Activated B cell treated with CpG ODN at 0.5 μM for 24 hours (primary cell): ENCODE results near the gene USB1. TPM values are rescaled to one million over a fixed set of nuclear protein-coding genes. Genes with fewer than 3 reads are reported as not detected.

Experiments
- ATAC-seq: fragments of 200-7000 bp; cut with Tn5 transposase; one replicate; pipeline ENCODE4 v1.10.0; 2021; ENCODE audit warnings: low read depth, mild to moderate bottlenecking, moderate library complexity
- CTCF ChIA-PET: fragments of 350-600 bp; sonication (Branson Sonifier 250); formaldehyde crosslinking; loops from one replicate; lab custom pipeline; 2021; ENCODE audit warnings: antibody characterized with exemption; lab: Charles Lee
- POLR2A ChIA-PET: fragments of 350-600 bp; sonication (Branson Sonifier 250); formaldehyde crosslinking; loops from one replicate; lab custom pipeline; 2021; ENCODE audit warnings: antibody characterized with exemption; lab: Charles Lee
- DNase-seq: peaks from one replicate; pipeline ENCODE4 v3.0.0; 2022
- H3K27ac Mint-ChIP-seq: one replicate; pipeline ENCODE4 v1.8.0; 2020; ENCODE audit warnings: mixed read lengths
- H3K27me3 Mint-ChIP-seq: one replicate; pipeline ENCODE4 v1.8.0; 2021; ENCODE audit warnings: mixed read lengths
- H3K36me3 Mint-ChIP-seq: one replicate; pipeline ENCODE4 v1.8.0; 2021; ENCODE audit warnings: low read depth, mixed read lengths
- H3K4me1 Mint-ChIP-seq: one replicate; pipeline ENCODE4 v1.8.0; 2021; ENCODE audit warnings: mixed read lengths
- H3K4me3 Mint-ChIP-seq: one replicate; pipeline ENCODE4 v1.8.0; 2020; ENCODE audit warnings: mild to moderate bottlenecking, mixed read lengths
- H3K9me3 Mint-ChIP-seq: one replicate; pipeline ENCODE4 v1.8.0; 2020; ENCODE audit warnings: mixed read lengths
- intact Hi-C: fragments of 100-400 bp; cut with micrococcal nuclease; formaldehyde crosslinking; loops from one replicate; pipeline ENCODE4 v1.15.1; 2024
- total RNA-seq: library from RNA; stranded (reverse); gene quantifications from 2 replicates; pipeline ENCODE4 v1.2.3, GENCODE V29; 2022
- TF ChIP-seq, protein P1 (sequence below): fragments of 200-600 bp; IDR thresholded peaks from one replicate; pipeline ENCODE4 v1.8.0; 2022; ENCODE audit warnings: antibody characterized with exemption, mild to moderate bottlenecking

The USB1 gene
- total RNA-seq, 1 donor from 2014 or later: 40.7 TPM

DNA sequence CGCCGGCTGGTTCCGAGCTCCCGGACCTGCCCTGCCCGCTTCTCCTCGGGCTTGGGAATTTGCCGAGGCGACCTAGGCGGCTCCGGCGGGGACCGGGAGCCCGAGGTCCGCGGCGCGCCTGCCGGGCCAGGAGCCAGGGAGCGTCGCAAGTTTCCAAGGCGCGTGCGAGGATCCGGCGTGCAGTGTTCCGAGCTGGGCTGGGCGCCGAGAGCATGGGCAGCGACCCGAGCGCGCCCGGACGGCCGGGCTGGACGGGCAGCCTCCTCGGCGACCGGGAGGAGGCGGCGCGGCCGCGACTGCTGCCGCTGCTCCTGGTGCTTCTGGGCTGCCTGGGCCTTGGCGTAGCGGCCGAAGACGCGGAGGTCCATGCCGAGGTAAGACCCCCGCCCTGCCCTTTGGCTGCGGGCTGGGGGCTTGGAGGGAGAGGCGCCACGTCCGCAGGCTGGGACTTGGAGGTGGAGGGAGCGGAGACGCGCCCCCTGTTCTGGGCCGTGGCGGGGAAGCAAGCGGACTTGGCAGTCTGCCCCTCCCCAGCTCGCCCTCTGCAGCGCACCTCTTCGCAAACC, 25.0 kb downstream of the USB1 start:
- ATAC-seq: peak; percentile 6
- Mint-ChIP-seq H3K4me1 (peaks cover 7% of the 10 kb centered on the region), H3K4me3 (peak overlapping the region; percentile 57), H3K9me3 (no peaks in the 10 kb centered on the region), H3K27ac (no peak overlapping the region), H3K27me3 (peaks cover 26% of the 10 kb centered on the region), H3K36me3 (no peaks in the 10 kb centered on the region)
- DNase-seq: peak; percentile 24
- intact Hi-C loops: loop anchor here (5.0 to 10.0 kb wide), 2 partner anchors 169 to 366 kb away; partner anchors contain the start of genes CSNK2A2 and GINS3
- ChIA-PET POLR2A (no interaction called here), CTCF (no interaction called here)
- TF ChIP-seq, protein P1, sequence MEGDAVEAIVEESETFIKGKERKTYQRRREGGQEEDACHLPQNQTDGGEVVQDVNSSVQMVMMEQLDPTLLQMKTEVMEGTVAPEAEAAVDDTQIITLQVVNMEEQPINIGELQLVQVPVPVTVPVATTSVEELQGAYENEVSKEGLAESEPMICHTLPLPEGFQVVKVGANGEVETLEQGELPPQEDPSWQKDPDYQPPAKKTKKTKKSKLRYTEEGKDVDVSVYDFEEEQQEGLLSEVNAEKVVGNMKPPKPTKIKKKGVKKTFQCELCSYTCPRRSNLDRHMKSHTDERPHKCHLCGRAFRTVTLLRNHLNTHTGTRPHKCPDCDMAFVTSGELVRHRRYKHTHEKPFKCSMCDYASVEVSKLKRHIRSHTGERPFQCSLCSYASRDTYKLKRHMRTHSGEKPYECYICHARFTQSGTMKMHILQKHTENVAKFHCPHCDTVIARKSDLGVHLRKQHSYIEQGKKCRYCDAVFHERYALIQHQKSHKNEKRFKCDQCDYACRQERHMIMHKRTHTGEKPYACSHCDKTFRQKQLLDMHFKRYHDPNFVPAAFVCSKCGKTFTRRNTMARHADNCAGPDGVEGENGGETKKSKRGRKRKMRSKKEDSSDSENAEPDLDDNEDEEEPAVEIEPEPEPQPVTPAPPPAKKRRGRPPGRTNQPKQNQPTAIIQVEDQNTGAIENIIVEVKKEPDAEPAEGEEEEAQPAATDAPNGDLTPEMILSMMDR: no peak

DNA sequence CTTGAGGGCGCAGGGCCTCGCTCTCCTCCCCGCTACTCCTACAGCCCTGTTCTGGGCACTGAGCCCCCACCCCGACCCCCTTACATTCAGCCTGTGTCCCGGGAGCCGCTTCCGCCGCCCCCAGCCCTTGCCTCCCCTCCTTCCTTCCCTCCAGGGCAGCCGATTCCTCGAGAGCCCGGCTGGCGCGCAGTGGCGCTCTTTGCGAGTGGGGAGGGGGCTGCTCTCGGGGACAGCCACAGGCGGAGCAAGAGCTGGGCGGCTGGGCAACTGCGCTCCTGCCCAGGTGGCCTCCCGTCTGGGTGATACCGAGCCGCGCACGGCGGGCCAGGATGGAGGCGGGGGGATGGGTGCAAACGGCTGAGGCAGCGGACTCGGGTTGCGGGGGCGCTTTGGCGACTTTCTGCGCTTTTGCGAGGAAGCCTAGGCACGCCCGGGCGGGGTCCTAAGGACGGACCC, 25.5 kb downstream of the USB1 start:
- H3K4me3 Mint-ChIP-seq: peak overlapping the region; percentile 57
- no peaks in the 10 kb centered on the region for H3K9me3 Mint-ChIP-seq
- no peak overlapping the region for H3K27ac Mint-ChIP-seq
- ChIA-PET POLR2A (no interaction called here), CTCF (no interaction called here)
- peaks cover 7% of the 10 kb centered on the region for H3K4me1 Mint-ChIP-seq
- no peaks in the 10 kb centered on the region for H3K36me3 Mint-ChIP-seq
- TF ChIP-seq, protein P1: no peak
- H3K27me3 Mint-ChIP-seq: peaks cover 26% of the 10 kb centered on the region
- intact Hi-C loops: loop anchor here (5.0 to 10.0 kb wide), 2 partner anchors 168 to 366 kb away; partner anchors contain the start of genes CSNK2A2 and GINS3
- no peak for ATAC-seq
- no peak for DNase-seq

DNA sequence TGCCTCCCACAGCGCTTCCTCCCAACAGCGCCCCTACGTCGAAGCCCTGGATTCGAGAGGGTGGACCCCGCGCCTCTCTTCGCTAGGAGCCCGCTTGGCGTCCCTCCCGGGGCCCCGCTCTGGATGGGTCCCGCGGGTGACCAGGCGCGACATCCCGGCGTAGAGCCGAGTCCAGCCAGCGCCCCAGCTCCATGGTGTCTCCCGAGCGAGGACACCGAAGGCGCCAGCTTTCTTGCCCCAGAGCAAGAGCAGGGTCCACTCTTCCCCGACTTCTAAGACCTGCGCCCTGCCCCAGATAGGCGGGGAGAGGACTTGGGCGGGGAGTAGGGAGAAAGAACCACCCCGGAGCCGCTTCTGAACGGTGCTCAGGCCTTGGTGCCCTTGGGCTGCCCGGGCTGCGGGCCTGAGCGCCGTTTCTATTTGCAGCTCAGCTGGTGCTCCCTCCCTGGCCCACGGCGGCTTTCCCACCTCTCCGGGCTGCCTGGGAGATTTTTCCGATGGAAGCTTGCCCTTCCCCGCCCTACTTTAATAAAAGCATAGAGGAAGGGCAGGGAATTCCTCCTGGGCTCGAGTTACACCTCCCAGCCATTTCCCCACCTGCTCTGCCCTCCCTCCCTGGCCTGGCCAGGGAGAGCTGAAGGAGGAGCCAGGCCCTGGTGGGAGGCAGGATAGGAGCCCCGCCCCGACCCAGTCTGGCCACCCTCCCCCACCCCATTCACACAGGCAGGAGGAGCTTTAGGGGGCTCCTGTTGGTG, 26.1 kb downstream of the USB1 start:
- Mint-ChIP-seq H3K27ac (no peak overlapping the region), H3K4me1 (peaks cover 7% of the 10 kb centered on the region), H3K4me3 (no peak overlapping the region), H3K9me3 (no peaks in the 10 kb centered on the region), H3K27me3 (peaks cover 26% of the 10 kb centered on the region), H3K36me3 (no peaks in the 10 kb centered on the region)
- TF ChIP-seq, protein P1: no peak
- intact Hi-C loops: loop anchor here (5.0 to 10.0 kb wide), 2 partner anchors 167 to 365 kb away; partner anchors contain the start of genes CSNK2A2 and GINS3
- DNase-seq: no peak
- ChIA-PET POLR2A (no interaction called here), CTCF (no interaction called here)
- ATAC-seq: no peak

GRCh38 chr16:58027916-58028455, 26.8 kb downstream of the USB1 start:
- Mint-ChIP-seq H3K36me3 (no peaks in the 10 kb centered on the region), H3K4me3 (peak overlapping the region; percentile 20), H3K27ac (no peak overlapping the region), H3K4me1 (peaks cover 7% of the 10 kb centered on the region), H3K27me3 (peaks cover 26% of the 10 kb centered on the region), H3K9me3 (no peaks in the 10 kb centered on the region)
- CTCF ChIA-PET: interaction anchor here (0.8 kb wide), 1 partner anchor 94 kb away, joined by 3 read pairs; no protein-coding TSS in a partner anchor
- intact Hi-C loops: loop anchor here (5.0 to 10.0 kb wide), 2 partner anchors 167 to 364 kb away; partner anchors contain the start of genes CSNK2A2 and GINS3
- ATAC-seq: no peak
- no peak for DNase-seq
- POLR2A ChIA-PET: no interaction called here
- TF ChIP-seq, protein P1: no peak
